H9 (cell line): Measurements from ENCODE around the gene ANK2. TPM values are rescaled to one million over a fixed set of nuclear protein-coding genes. Genes with fewer than 3 reads are reported as not detected.

Source experiments
- DNase-seq: peaks from one replicate; pipeline ENCODE4 v3.0.0-alpha.2; 2017
- H2AFZ ChIP-seq: one replicate; pipeline ENCODE4 v1.6.1; 2013; ENCODE audit warnings: mild to moderate bottlenecking, low read length, control low read depth, moderate library complexity
- H2AK5ac ChIP-seq: 2 replicates; pipeline ENCODE4 v1.6.1; 2013; ENCODE audit warnings: low read length, control low read depth, mixed read lengths; ENCODE audit not compliant: insufficient read length
- H2BK120ac ChIP-seq: one replicate; pipeline ENCODE4 v1.6.1; 2013; ENCODE audit warnings: low read depth, mild to moderate bottlenecking, low read length, control low read depth, inconsistent platforms; ENCODE audit not compliant: poor library complexity, severe bottlenecking
- H2BK12ac ChIP-seq: 2 replicates; pipeline ENCODE4 v1.6.1; 2013; ENCODE audit warnings: low read length, control low read depth, mixed read lengths, low read depth; ENCODE audit not compliant: insufficient read length
- H2BK15ac ChIP-seq: 2 replicates; pipeline ENCODE4 v1.6.1; 2013; ENCODE audit warnings: low read depth, low read length, control low read depth
- H2BK20ac ChIP-seq: one replicate; pipeline ENCODE4 v1.6.1; 2013; ENCODE audit warnings: low read depth, mild to moderate bottlenecking, low read length, control low read depth, inconsistent platforms; ENCODE audit not compliant: poor library complexity, severe bottlenecking
- H2BK5ac ChIP-seq: 2 replicates; pipeline ENCODE4 v1.6.1; 2013; ENCODE audit warnings: low read length, control low read depth, mixed read lengths; ENCODE audit not compliant: insufficient read length
- H3K14ac ChIP-seq: 2 replicates; pipeline ENCODE4 v1.6.1; 2013; ENCODE audit warnings: low read length, control low read depth; ENCODE audit not compliant: insufficient read depth
- H3K18ac ChIP-seq: 2 replicates; pipeline ENCODE4 v1.6.1; 2013; ENCODE audit warnings: low read depth, mild to moderate bottlenecking, mixed read lengths, low read length, control low read depth; ENCODE audit not compliant: insufficient read length
- H3K23ac ChIP-seq: 2 replicates; pipeline ENCODE4 v1.6.1; 2013; ENCODE audit warnings: low read length, control low read depth, mixed read lengths, low read depth; ENCODE audit not compliant: insufficient read length
- H3K23me2 ChIP-seq: 2 replicates; pipeline ENCODE4 v1.6.1; 2013; ENCODE audit warnings: low read depth, mild to moderate bottlenecking, mixed read lengths, low read length, control low read depth; ENCODE audit not compliant: insufficient read length, poor library complexity, severe bottlenecking
- H3K27ac ChIP-seq: 2 replicates; pipeline ENCODE4 v1.5.1; 2013; ENCODE audit warnings: low read length, control low read depth, mixed read lengths, low read depth; ENCODE audit not compliant: insufficient read length
- H3K27me3 ChIP-seq: 2 replicates; pipeline ENCODE4 v1.6.1; 2013; ENCODE audit warnings: low read length, control low read depth, inconsistent platforms; ENCODE audit not compliant: insufficient read depth
- H3K4ac ChIP-seq: 2 replicates; pipeline ENCODE4 v1.6.1; 2013; ENCODE audit warnings: low read depth, mild to moderate bottlenecking, control low read depth, inconsistent platforms, low read length, moderate library complexity
- H3K4me1 ChIP-seq: 2 replicates; pipeline ENCODE4 v1.6.1; 2013; ENCODE audit warnings: low read length, control low read depth, inconsistent platforms; ENCODE audit not compliant: insufficient read depth
- H3K4me2 ChIP-seq: 2 replicates; pipeline ENCODE4 v1.6.1; 2013; ENCODE audit warnings: low read length, control low read depth, mixed read lengths; ENCODE audit not compliant: insufficient read length, insufficient read depth
- H3K56ac ChIP-seq: 2 replicates; pipeline ENCODE4 v1.6.1; 2013; ENCODE audit warnings: low read depth, mild to moderate bottlenecking, mixed read lengths, low read length, control low read depth; ENCODE audit not compliant: insufficient read length
- H3K79me1 ChIP-seq: 2 replicates; pipeline ENCODE4 v1.6.1; 2013; ENCODE audit warnings: low read depth, mild to moderate bottlenecking, moderate library complexity, low read length, control low read depth, inconsistent platforms; ENCODE audit not compliant: insufficient read depth, poor library complexity, severe bottlenecking
- H3K79me2 ChIP-seq: 2 replicates; pipeline ENCODE4 v1.6.1; 2013; ENCODE audit warnings: low read length, control low read depth, inconsistent platforms; ENCODE audit not compliant: insufficient read depth
- H3K9ac ChIP-seq: 2 replicates; pipeline ENCODE4 v1.6.1; 2013; ENCODE audit warnings: low read length, control low read depth, mixed read lengths; ENCODE audit not compliant: insufficient read length; ENCODE audit errors: extremely low read depth
- H3K9me3 ChIP-seq: one replicate; pipeline ENCODE4 v1.6.1; 2013; ENCODE audit warnings: low read depth, low read length, inconsistent platforms; ENCODE audit not compliant: control insufficient read depth
- H3T11ph ChIP-seq: one replicate; pipeline ENCODE4 v1.6.1; 2013; ENCODE audit warnings: mild to moderate bottlenecking, low read length, control low read depth, inconsistent platforms
- H4K20me1 ChIP-seq: one replicate; pipeline ENCODE4 v1.6.1; 2013; ENCODE audit not compliant: control insufficient read depth, insufficient read length, insufficient read depth
- H4K5ac ChIP-seq: 2 replicates; pipeline ENCODE4 v1.6.1; 2013; ENCODE audit warnings: low read depth, mild to moderate bottlenecking, mixed read lengths, low read length, control low read depth; ENCODE audit not compliant: insufficient read length
- H4K8ac ChIP-seq: replicated peaks from 2 replicates; pipeline ENCODE4 v1.6.1; 2013; ENCODE audit warnings: low read length, control low read depth, mixed read lengths, low read depth; ENCODE audit not compliant: insufficient read length
- H4K91ac ChIP-seq: 2 replicates; pipeline ENCODE4 v1.6.1; 2013; ENCODE audit warnings: low read depth, mild to moderate bottlenecking, moderate library complexity, mixed read lengths, low read length, control low read depth; ENCODE audit not compliant: insufficient read length
- H3K27ac Mint-ChIP-seq, 3 experiments: 2 replicates in 2 of 3; 3 replicates in 1 of 3; pipeline ENCODE4 v1.8.0; 2020 to 2021; ENCODE audit warnings: mixed read lengths in 3 of 3, mild to moderate bottlenecking in 1 of 3, moderate library complexity in 1 of 3
- H3K27me3 Mint-ChIP-seq: 2 replicates; pipeline ENCODE4 v1.8.0; 2021; ENCODE audit warnings: low read depth, mild to moderate bottlenecking, moderate library complexity, mixed read lengths
- H3K36me3 Mint-ChIP-seq, 3 experiments: 2 replicates in 2 of 3; 3 replicates in 1 of 3; pipeline ENCODE4 v1.8.0; 2020 to 2021; ENCODE audit warnings: low read depth in 3 of 3, mixed read lengths in 3 of 3; ENCODE audit not compliant: insufficient read depth in 1 of 3
- H3K4me1 Mint-ChIP-seq, 2 experiments: 2 replicates each; pipeline ENCODE4 v1.8.0; 2020; ENCODE audit warnings: mixed read lengths in 2 of 2
- H3K4me3 Mint-ChIP-seq, 2 experiments: 2 replicates in 1 of 2; 3 replicates in 1 of 2; pipeline ENCODE4 v1.8.0; 2020 to 2021; ENCODE audit warnings: mild to moderate bottlenecking in 2 of 2, mixed read lengths in 2 of 2, moderate library complexity in 1 of 2
- H3K9me3 Mint-ChIP-seq, 2 experiments: 2 replicates in 1 of 2; 3 replicates in 1 of 2; pipeline ENCODE4 v1.8.0; 2020; ENCODE audit warnings: mild to moderate bottlenecking in 2 of 2, mixed read lengths in 2 of 2, moderate library complexity in 1 of 2
- CTCF ChIP-seq: fragments of 200-600 bp; sonication (generic); conservative IDR thresholded peaks from 3 replicates; pipeline ENCODE4 v1.8.0; 2021; ENCODE audit warnings: antibody characterized with exemption, mild to moderate bottlenecking
- WGBS: extraction: QIAGEN DNeasy Blood & Tissue Kit; methylation state at CpG from one replicate; pipeline ENCODE4 v1.1.7; 2013; ENCODE audit warnings: missing lambda C conversion rate, low lambda C conversion rate, mixed read lengths; ENCODE audit not compliant: insufficient read length; ENCODE audit errors: extremely low coverage; 5-methylcytosine and 5-hydroxymethylcytosine counted together
- total RNA-seq: library from RNA; stranded (reverse); gene quantifications from 2 replicates; pipeline ENCODE4 v1.2.1, GENCODE V29; 2021

ANK2 gene
- total RNA-seq, 1 experiment from 2014 or later, result 36.8 TPM

- H3K27me3 Mint-ChIP-seq, result no peaks in the 10 kb centered on the region
- H2BK15ac ChIP-seq, result no peak overlapping the region
- no peak overlapping the region for H2AK5ac ChIP-seq
- peaks cover 7% of the 10 kb centered on the region for H3K9me3 ChIP-seq
- no peak overlapping the region for H3K27ac Mint-ChIP-seq
- H3K9me3 Mint-ChIP-seq, result peaks cover 7% of the 10 kb centered on the region in 2 experiments
- H4K20me1 ChIP-seq, result no peaks in the 10 kb centered on the region
- H2BK20ac ChIP-seq, result no peak overlapping the region
- TF ChIP-seq CTCF, result no peak
- H2BK120ac ChIP-seq, result no peak overlapping the region
- no peak overlapping the region for H3K14ac ChIP-seq
- H4K5ac ChIP-seq, result no peak overlapping the region
- no peak overlapping the region for H2BK5ac ChIP-seq
- no peak overlapping the region for H3K23ac ChIP-seq
- H3K27me3 ChIP-seq, result no peaks in the 10 kb centered on the region
- no peaks in the 10 kb centered on the region for H3K23me2 ChIP-seq
- no peak overlapping the region for H3K18ac ChIP-seq
- no peak overlapping the region for H3K56ac ChIP-seq
- H3K4me1 ChIP-seq, result no peaks in the 10 kb centered on the region
- H3K4me3 Mint-ChIP-seq, result no peak overlapping the region
- DNase-seq, result no peak
- no peaks in the 10 kb centered on the region for H3K79me2 ChIP-seq
- no peak overlapping the region for H4K8ac ChIP-seq
- no CpG with 5 or more reads among the region's 3 CpGs for WGBS
- H3K4me1 Mint-ChIP-seq, result peaks cover 7 to 12% of the 10 kb centered on the region in 2 experiments
- no peak overlapping the region for H3T11ph ChIP-seq
- no peak overlapping the region for H2BK12ac ChIP-seq
- H3K79me1 ChIP-seq, result no peaks in the 10 kb centered on the region
- H4K91ac ChIP-seq, result no peak overlapping the region
- H3K4ac ChIP-seq, result no peak overlapping the region
- no peak overlapping the region for H3K27ac ChIP-seq
- no peak overlapping the region for H2AFZ ChIP-seq
- H3K36me3 Mint-ChIP-seq, result peaks cover 3 to 10% (median 4%) of the 10 kb centered on the region in 3 experiments; a peak in 4 of 7 replicates
- no peak overlapping the region for H3K9ac ChIP-seq
- no peak overlapping the region for H3K4me2 ChIP-seq
These were observed 344.8 kb downstream of the ANK2 start for GRCh38 chr4:113394108-113394729.
